B cell (primary cell): ENCODE measurements around the gene C3. TPM values are rescaled to one million over a fixed set of nuclear protein-coding genes. Genes with fewer than 3 reads are reported as not detected.

Experiments
- ATAC-seq: fragments of 200-7000 bp; cut with Tn5 transposase; one replicate; pipeline ENCODE4 v1.10.0; 2021; ENCODE audit warnings: low read depth, mild to moderate bottlenecking, moderate number of reproducible peaks, moderate library complexity
- CTCF ChIA-PET: fragments of 350-600 bp; sonication (Branson Sonifier 250); formaldehyde crosslinking; loops from one replicate; lab custom pipeline; 2021; ENCODE audit warnings: antibody characterized with exemption, inconsistent platforms; lab: Charles Lee
- POLR2A ChIA-PET: fragments of 350-600 bp; sonication (Branson Sonifier 250); formaldehyde crosslinking; loops from one replicate; lab custom pipeline; 2021; ENCODE audit warnings: antibody characterized with exemption; lab: Charles Lee
- DNase-seq: peaks from one replicate; pipeline ENCODE4 v3.0.0; 2013
- H2AFZ ChIP-seq: 2 replicates; pipeline ENCODE4 v1.6.1; 2012; ENCODE audit warnings: mild to moderate bottlenecking, low read depth, low read length; ENCODE audit not compliant: insufficient read depth, poor library complexity, severe bottlenecking
- H3K27ac ChIP-seq, 2 donors: 1 replicate in 1 of 2; 2 replicates in 1 of 2; pipeline ENCODE4 v1.5.1; 2012 to 2013; ENCODE audit warnings: low read length in 2 of 2, mild to moderate bottlenecking in 2 of 2, moderate library complexity in 1 of 2
- H3K27me3 ChIP-seq, 4 experiments: fragments of 200-600 bp in 1 of 4; sonication (generic) in 1 of 4; replicated peaks in 1 of 4; 1 replicate in 2 of 4; 2 replicates in 2 of 4; pipeline versions ENCODE4 v1.6.1 to v1.7.0; 2013 to 2016; ENCODE audit warnings: low read length in 3 of 4, mild to moderate bottlenecking in 2 of 4, mixed read lengths in 1 of 4, moderate library complexity in 1 of 4; ENCODE audit not compliant: insufficient read depth in 4 of 4, control insufficient read depth in 3 of 4; ENCODE audit errors: control extremely low read depth in 1 of 4
- H3K36me3 ChIP-seq, 2 experiments: replicated peaks in 1 of 2; 1 replicate in 1 of 2; 2 replicates in 1 of 2; pipeline versions ENCODE4 v1.6.1 to v1.7.1; 2013; ENCODE audit warnings: low read length in 1 of 2; ENCODE audit not compliant: insufficient read depth in 2 of 2, control insufficient read depth in 1 of 2; ENCODE audit errors: control extremely low read depth in 1 of 2, extremely low read depth in 1 of 2
- H3K4me1 ChIP-seq, 2 donors: fragments of 200-600 bp in 1 of 2; sonication (generic) in 1 of 2; 1 replicate in 1 of 2; 2 replicates in 1 of 2; pipeline versions ENCODE4 v1.5.1 to v1.6.1; 2013 to 2017; ENCODE audit warnings: low read length in 2 of 2; ENCODE audit not compliant: control insufficient read depth in 2 of 2, insufficient read depth in 2 of 2
- H3K4me2 ChIP-seq: replicated peaks from 2 replicates; pipeline ENCODE3; 2012; ENCODE audit warnings: mild to moderate bottlenecking, low read depth, low read length; ENCODE audit not compliant: poor library complexity, severe bottlenecking
- H3K4me3 ChIP-seq, 5 experiments: fragments of 200-600 bp in 1 of 5; sonication (generic) in 1 of 5; 1 replicate in 3 of 5; 2 replicates in 2 of 5; pipeline versions ENCODE4 v1.5.1 to v1.7.0; 2011 to 2016; ENCODE audit warnings: low read length in 4 of 5, mild to moderate bottlenecking in 4 of 5, low read depth in 2 of 5, control low read depth in 1 of 5, moderate library complexity in 1 of 5; ENCODE audit not compliant: insufficient read depth in 1 of 5; ENCODE audit errors: control extremely low read depth in 1 of 5, extremely low read depth in 1 of 5
- H3K79me2 ChIP-seq: fragments of 200-600 bp; sonication (generic); one replicate; pipeline ENCODE4 v1.6.0; 2016; ENCODE audit warnings: low read length; ENCODE audit not compliant: control insufficient read depth, insufficient read depth
- H3K9ac ChIP-seq: fragments of 200-600 bp; sonication (generic); 2 replicates; pipeline ENCODE4 v1.6.1; 2017; ENCODE audit warnings: mild to moderate bottlenecking, low read length, moderate library complexity
- H3K9me3 ChIP-seq, 3 donors: one replicate each; pipeline versions ENCODE4 v1.6.1 to v1.7.1; 2013; ENCODE audit warnings: low read length in 2 of 3; ENCODE audit not compliant: control insufficient read depth in 2 of 3, insufficient read depth in 1 of 3; ENCODE audit errors: control extremely low read depth in 1 of 3
- H4K20me1 ChIP-seq: 2 replicates; pipeline ENCODE4 v1.6.0; 2012; ENCODE audit warnings: mild to moderate bottlenecking, low read length; ENCODE audit not compliant: insufficient read depth, control insufficient read depth, poor library complexity, severe bottlenecking
- H3K27ac Mint-ChIP-seq: one replicate; pipeline ENCODE4 v1.8.0; 2021; ENCODE audit warnings: mixed read lengths
- H3K27me3 Mint-ChIP-seq: one replicate; pipeline ENCODE4 v1.8.0; 2021; ENCODE audit warnings: mixed read lengths
- H3K4me1 Mint-ChIP-seq: one replicate; pipeline ENCODE4 v1.8.0; 2021; ENCODE audit warnings: mixed read lengths
- H3K4me3 Mint-ChIP-seq: one replicate; pipeline ENCODE4 v1.8.0; 2021; ENCODE audit warnings: mixed read lengths
- H3K9me3 Mint-ChIP-seq: one replicate; pipeline ENCODE4 v1.8.0; 2022; ENCODE audit warnings: mixed read lengths; ENCODE audit not compliant: insufficient read depth
- EZH2 ChIP-seq: IDR thresholded peaks from 2 replicates; pipeline ENCODE4 v1.6.1; 2012; ENCODE audit warnings: borderline replicate concordance, low read depth, mild to moderate bottlenecking, moderate library complexity, low read length; ENCODE audit not compliant: insufficient read depth, poor library complexity, severe bottlenecking
- WGBS: methylation state at CpG from one replicate; pipeline ENCODE4 v1.1.5; 2013; ENCODE audit warnings: missing lambda C conversion rate; ENCODE audit not compliant: insufficient coverage; 5-methylcytosine and 5-hydroxymethylcytosine counted together
- intact Hi-C: fragments of 100-400 bp; cut with micrococcal nuclease; formaldehyde crosslinking; loops from one replicate; pipeline ENCODE4 v1.10.0; 2022
- polyA plus RNA-seq: library from polyadenylated mRNA; depleted of rRNA; stranded (reverse); fragments of >200 nt; gene quantifications from 2 replicates; pipeline ENCODE4 v1.2.3, GENCODE V29; 2012
- total RNA-seq, 2 donors: library from RNA; stranded (reverse); fragments of 120-200 nt in 1 of 2; gene quantifications; 1 replicate in 1 of 2; 2 replicates in 1 of 2; pipeline versions ENCODE4 v1.2.3 to v1.2.4, GENCODE V29; 2013 to 2022
- TF ChIP-seq, protein P1 (sequence below): fragments of 200-600 bp; IDR thresholded peaks from one replicate; pipeline ENCODE4 v1.8.0; 2022; ENCODE audit warnings: antibody characterized with exemption, mild to moderate bottlenecking

The C3 gene
- total and polyA plus RNA-seq, 2 donors (not counting 1 experiment from before 2014, with no cell fraction given), result 0.01 to 0.47 TPM

GRCh38 chr19:6668691-6669090 lies 51.8 kb downstream of the C3 start:
- Histone ChIP-seq H2AFZ (no peak overlapping the region), H3K4me3 (peak overlapping the region in 1 of 5 experiments; percentile 53), H3K36me3 (no peaks in the 10 kb centered on the region), H3K4me2 (no peak overlapping the region), H3K27ac (no peak overlapping the region), H3K79me2 (no peaks in the 10 kb centered on the region), H4K20me1 (no peaks in the 10 kb centered on the region), H3K27me3 (peaks cover 0 to 5% (median 2%) of the 10 kb centered on the region in 4 experiments), H3K4me1 (peaks cover 8 to 17% of the 10 kb centered on the region in 2 donors), H3K9ac (no peak overlapping the region), H3K9me3 (peaks cover 0 to 8% (median 0%) of the 10 kb centered on the region in 3 donors)
- Mint-ChIP-seq H3K4me1 (peaks cover 22% of the 10 kb centered on the region), H3K4me3 (peak overlapping the region; percentile 72), H3K27me3 (peaks cover 9% of the 10 kb centered on the region), H3K27ac (no peak overlapping the region), H3K9me3 (peaks cover 3% of the 10 kb centered on the region)
- CTCF ChIA-PET, result interaction anchor here (0.7 kb wide), 1 partner anchor 202 kb away, joined by 3 read pairs; no protein-coding TSS in a partner anchor
- DNase-seq (no peak), ATAC-seq (no peak)
- POLR2A ChIA-PET, result interaction anchor here (0.7 kb wide), 1 partner anchor 190 kb away, joined by 3 read pairs; no protein-coding TSS in a partner anchor
- TF ChIP-seq EZH2, result no peak
- TF ChIP-seq, protein P1, sequence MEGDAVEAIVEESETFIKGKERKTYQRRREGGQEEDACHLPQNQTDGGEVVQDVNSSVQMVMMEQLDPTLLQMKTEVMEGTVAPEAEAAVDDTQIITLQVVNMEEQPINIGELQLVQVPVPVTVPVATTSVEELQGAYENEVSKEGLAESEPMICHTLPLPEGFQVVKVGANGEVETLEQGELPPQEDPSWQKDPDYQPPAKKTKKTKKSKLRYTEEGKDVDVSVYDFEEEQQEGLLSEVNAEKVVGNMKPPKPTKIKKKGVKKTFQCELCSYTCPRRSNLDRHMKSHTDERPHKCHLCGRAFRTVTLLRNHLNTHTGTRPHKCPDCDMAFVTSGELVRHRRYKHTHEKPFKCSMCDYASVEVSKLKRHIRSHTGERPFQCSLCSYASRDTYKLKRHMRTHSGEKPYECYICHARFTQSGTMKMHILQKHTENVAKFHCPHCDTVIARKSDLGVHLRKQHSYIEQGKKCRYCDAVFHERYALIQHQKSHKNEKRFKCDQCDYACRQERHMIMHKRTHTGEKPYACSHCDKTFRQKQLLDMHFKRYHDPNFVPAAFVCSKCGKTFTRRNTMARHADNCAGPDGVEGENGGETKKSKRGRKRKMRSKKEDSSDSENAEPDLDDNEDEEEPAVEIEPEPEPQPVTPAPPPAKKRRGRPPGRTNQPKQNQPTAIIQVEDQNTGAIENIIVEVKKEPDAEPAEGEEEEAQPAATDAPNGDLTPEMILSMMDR, result no peak
- 64% methylated on average over 10 of the region's 11 CpGs for WGBS
- intact Hi-C loops, result no loop called here

DNA sequence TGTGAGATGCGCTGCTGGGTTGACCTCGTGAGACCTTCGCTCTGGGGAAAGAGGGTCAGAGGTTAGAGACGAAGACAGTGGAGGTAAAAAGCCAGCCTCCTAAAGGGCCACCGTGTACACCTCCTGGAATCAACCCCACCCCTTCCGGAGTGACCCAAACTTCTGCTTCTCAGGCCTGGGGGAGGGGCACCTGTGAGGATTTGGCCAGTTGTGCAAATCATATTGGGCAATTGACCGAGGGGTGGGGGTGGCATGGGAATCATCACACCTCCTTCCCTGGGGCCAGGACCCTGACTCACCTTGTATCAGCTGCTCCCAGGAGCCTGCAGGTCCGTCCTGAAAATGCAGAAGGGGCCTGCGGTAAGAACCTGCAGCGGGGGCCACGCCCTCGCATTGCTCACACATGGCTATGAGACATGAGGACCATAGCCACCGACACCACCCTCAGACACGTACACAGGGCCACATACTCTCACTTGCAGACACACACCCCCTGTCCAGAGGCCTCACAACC lies 53.3 kb downstream of the C3 start:
- H3K4me3 ChIP-seq, result no peak overlapping the region
- no peak for DNase-seq
- no peak for ATAC-seq
- CTCF ChIA-PET, result no interaction called here
- H3K4me1 ChIP-seq, result peaks cover 8 to 17% of the 10 kb centered on the region in 2 donors
- intact Hi-C loops, result no loop called here
- no peaks in the 10 kb centered on the region for H3K79me2 ChIP-seq
- Mint-ChIP-seq H3K9me3 (peaks cover 3% of the 10 kb centered on the region), H3K27me3 (peaks cover 5% of the 10 kb centered on the region), H3K4me1 (peaks cover 25% of the 10 kb centered on the region), H3K27ac (no peak overlapping the region), H3K4me3 (no peak overlapping the region)
- no peak overlapping the region for H2AFZ ChIP-seq
- peaks cover 0 to 5% (median 0%) of the 10 kb centered on the region in 4 experiments for H3K27me3 ChIP-seq
- WGBS, result 90% methylated on average over 14 of the region's 14 CpGs
- peaks cover 0 to 8% (median 0%) of the 10 kb centered on the region in 3 donors for H3K9me3 ChIP-seq
- H4K20me1 ChIP-seq, result no peaks in the 10 kb centered on the region
- POLR2A ChIA-PET, result no interaction called here
- H3K36me3 ChIP-seq, result no peaks in the 10 kb centered on the region
- TF ChIP-seq EZH2, result no peak
- TF ChIP-seq, protein P1, result no peak
- H3K27ac ChIP-seq, result no peak overlapping the region
- no peak overlapping the region for H3K4me2 ChIP-seq
- no peak overlapping the region for H3K9ac ChIP-seq
